ENCODE measurements around the gene MT1M.
"Not testable (repeated sequence)": the region's sequence is repeated elsewhere in the genome, so short reads cannot be mapped to it uniquely, and the experiment has no call there.

Gene MT1M

DNA sequence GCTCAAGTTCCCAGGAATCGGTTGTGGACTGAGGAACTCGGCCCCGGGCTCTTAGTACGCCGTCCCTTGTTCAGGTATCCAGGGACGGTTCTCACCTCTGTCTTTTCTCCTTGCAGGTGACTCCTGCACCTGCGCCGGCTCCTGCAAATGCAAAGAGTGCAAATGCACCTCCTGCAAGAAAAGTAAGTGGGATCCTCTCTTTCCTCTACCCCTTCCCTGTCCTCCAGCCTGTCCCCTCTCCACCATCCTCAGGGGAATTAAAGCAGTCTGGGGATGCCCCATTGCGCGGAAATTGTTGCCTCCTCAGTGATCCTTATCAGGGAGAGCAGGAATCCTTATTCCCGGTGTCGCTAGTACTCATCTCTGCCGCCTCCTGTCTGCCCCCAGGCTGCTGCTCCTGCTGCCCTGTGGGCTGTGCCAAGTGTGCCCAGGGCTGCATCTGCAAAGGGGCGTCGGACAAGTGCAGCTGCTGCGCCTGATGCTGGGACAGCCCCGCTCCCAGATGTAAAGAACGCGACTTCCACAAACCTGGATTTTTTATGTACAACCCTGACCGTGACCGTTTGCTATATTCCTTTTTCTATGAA lies 23.5 kb upstream of the MT1M start:
- no peak for DNase-seq

DNA sequence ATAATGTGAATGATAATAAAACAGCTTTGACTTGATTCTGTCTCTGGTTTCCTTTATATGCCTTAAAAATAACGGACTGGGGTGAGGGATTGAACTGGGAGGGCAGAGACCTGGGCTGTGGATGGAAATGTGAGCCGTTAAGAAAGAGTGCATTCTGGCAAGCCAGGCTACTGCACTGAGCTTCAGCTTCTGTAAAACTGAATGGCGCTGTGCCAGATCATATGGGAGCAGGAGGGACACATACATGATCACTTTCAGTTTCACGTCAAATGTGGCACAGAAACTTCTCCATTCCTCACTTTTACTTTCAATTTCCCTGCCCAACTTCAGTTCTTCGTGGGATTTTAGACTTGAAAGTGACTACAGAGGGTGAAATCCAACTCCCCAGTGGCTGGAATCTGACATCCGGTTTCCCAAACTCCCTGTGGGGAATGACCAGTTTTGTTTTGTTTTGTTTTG lies 23.0 kb upstream of the MT1M start:
- DNase-seq: peak in 4 of 5 experiments; percentile 41 to 90 (median 63)

- DNase-seq: peak in 4 of 5 experiments; percentile 57 to 83 (median 69)
Observed at GRCh38 chr16:56610017-56610608, 22.3 kb upstream of the MT1M start.

- peak in 1 of 5 experiments; percentile 85 for DNase-seq
Observed at GRCh38 chr16:56610609-56611111, 21.8 kb upstream of the MT1M start.

DNA sequence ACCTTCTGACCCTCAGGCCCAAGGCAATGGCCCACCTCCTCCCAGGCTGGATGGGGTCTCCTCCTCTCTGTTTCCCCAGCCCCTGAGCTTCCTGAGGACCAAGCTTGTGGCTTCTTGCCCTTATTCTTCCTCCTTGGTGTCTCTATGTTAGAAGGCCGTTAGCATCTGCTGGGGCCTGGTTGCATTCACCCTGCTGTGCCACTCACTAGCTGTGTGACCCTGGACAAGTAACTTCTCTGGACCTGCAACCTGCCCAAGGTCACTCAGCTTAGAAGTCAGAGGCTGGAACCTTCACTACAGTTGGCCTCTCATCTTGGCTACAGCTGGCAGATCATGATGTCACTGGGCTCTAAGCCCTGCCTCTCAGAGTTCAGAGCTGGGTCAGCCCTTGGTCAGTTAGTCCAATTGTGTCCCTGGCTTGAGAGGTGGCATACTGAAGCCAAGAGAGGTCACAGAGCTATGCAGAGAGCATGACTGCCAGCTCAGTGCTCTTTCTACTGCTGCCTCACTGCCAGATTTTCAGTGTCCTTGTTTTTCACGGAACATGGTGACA lies 21.1 kb upstream of the MT1M start:
- no peak for DNase-seq

DNA sequence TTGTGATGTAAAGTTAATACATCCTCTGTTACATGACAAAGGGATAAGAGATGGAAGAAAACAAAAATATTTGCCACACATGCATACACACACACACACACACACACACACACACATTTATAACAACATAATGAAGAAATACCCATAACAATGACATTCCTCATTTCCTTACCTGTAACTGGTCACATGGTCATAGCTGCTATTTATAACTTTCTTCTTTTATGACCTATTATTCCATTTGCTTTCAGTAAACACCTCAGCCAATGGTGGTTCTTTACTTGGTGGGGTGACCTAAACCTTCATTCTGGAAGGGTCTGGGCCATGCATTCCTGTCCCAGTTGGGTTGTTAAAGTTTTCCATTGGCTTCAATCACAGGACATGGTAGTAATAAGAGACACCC lies 18.8 kb upstream of the MT1M start:
- DNase-seq: no peak

DNA sequence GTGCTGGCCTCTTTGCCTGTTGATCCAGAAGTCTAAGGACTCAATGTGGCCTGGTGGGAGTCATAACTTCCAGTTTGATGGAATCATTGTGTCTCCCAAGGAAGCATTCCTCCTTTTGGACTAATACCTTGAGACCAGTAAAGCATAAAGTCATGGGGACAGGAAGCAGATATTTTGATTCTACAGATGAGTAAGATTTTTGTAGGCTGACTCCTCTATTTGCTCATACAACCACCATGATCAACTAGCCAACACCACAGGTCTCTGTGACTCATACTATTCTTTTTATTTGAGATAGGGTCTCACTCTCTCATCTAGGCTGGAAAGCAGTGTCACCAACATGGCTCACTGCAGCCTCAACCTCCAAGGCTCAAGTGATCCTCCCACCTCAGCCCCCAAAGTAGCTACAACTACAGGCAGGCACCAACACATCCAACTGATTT lies 17.9 kb upstream of the MT1M start:
- DNase-seq: peak in 1 of 5 experiments; percentile 87

- no peak for DNase-seq
Observed at GRCh38 chr16:56615353-56615752, 17.1 kb upstream of the MT1M start.

DNA sequence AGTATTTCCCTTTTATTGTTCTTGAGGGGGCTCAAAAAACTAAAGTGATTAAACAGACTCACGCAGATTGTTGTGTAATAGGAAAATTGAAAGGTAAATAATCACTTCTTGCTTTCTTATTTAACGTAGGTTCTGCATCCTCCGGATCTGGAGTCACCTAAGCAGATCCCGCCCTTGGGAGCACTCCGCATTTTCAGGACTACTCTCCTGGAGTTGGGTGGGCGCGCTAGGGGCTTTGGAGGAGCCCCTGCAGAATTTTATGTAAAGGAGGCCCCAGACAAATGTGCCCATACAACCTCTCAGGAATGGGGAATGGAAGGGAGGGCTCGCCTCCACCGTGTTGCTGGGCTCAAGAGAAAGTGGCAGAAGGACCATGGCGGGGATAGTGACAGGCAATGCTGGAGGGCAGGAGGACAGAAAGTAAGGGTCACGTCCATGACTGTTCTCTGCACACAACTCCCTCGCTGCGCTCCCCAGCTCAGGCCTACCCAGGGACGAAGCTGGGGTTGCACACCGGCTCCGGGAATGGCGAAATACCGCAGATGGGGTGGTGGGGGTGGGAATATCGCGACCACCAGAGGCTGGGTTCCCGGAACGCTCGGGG lies 15.7 kb upstream of the MT1M start:
- DNase-seq: no peak

DNA sequence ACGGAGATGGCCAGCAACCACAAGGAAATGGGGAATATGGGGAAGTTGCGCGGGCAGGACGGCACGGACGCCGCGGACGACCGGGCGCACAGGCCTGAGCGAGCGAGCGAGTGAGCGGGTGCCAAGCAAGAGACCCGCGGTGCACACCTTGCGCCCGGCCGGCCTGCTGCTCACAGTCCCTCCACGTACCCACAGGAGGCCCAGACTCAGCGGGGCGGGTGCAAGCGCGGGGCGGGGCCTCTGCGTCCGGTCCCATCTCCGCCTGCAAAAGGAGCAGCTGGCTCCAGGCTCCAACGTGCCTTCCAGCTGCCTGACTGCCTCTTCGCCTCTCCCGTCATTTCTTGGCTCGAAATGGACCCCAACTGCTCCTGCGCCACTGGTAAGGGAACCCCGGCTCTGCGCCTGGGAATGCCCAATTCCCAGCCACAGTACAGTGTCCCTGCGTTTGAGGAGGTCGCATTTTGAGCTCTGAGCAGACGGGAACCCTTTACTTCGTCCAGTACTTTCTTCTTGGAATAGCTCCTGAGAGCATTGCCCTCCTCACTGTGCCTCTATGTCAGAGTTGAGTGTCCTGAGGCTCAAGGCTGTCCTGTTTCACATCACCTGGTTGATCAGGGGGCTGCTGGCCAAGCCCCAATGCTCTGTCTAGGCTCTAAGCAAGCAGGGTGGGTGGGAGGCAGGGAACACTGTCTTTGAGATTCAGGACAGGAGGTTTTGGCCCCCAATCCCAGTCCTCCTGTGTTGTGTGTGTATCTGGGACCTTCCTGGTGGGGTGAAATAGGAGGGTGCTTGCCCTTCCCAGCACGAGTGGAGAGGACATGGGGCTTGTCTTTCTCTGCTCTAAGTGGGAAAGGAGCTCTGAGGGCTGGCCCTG lies 15.0 kb upstream of the MT1M start:
- peak in 3 of 5 experiments; percentile 27 to 79 (median 37) for DNase-seq

DNA sequence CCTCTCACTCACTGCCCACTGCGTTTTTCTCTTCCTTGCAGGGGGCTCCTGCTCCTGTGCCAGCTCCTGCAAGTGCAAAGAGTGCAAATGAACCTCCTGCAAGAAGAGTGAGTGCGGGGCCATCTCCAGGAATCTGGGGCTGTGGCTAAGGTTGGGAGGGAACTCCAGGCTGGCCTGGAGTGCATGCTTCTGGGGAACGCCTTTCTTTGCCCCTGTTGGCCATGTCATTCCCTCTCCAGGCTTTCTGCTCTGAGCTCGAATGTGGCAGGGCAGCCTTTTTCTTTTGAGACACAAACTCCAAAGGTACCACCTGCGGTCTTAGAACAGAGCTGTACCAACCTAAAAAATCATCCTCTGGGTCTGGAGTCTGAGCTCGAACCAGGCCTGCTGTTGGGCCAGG lies 14.3 kb upstream of the MT1M start:
- no peak for DNase-seq

DNA sequence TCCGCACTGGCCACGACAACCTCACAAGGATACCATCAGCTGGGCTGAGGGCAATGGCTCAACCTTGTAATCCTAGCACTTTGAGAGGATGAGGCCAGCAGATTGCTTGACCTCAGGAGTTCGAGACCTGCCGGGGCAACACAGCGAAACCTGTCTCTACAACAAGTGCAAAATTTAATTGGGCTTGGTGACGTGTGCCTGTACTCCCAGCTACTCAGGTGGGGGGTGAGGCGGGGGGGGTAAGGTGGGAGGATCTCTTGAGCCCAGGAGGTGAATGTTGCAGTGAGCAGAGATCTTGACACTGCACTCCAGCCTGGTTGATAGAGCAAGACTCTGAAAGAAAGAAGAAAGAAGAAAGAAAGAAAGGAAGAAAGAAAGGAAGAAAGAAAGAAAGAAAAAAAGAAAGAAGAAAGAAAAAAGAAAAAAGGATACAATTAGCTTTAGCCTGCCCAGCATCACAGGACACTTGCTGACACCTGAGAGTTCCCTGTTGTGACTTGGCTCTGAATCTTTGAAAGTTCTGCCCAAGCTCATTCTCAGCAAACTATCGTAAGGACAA lies 12.0 kb upstream of the MT1M start:
- no peak for DNase-seq

GRCh38 chr16:56621665-56622445 lies 10.6 kb upstream of the MT1M start:
- DNase-seq: not testable (repeated sequence)

- DNase-seq: not testable (repeated sequence)
Observed at GRCh38 chr16:56623184-56623583, 9.3 kb upstream of the MT1M start.

GRCh38 chr16:56623637-56624036 lies 8.8 kb upstream of the MT1M start:
- DNase-seq: no peak

GRCh38 chr16:56625140-56625942 lies 7.1 kb upstream of the MT1M start, which contains the start of gene MT1E:
TSS of gene MT1E (plus strand) at chr16:56625781. CDS start at chr16:56625852, 71 bp downstream.
- DNase-seq: peak in 3 of 5 experiments; percentile 15 to 87 (median 42)

- DNase-seq: no peak
Observed at GRCh38 chr16:56625943-56626654, 6.4 kb upstream of the MT1M start.

DNA sequence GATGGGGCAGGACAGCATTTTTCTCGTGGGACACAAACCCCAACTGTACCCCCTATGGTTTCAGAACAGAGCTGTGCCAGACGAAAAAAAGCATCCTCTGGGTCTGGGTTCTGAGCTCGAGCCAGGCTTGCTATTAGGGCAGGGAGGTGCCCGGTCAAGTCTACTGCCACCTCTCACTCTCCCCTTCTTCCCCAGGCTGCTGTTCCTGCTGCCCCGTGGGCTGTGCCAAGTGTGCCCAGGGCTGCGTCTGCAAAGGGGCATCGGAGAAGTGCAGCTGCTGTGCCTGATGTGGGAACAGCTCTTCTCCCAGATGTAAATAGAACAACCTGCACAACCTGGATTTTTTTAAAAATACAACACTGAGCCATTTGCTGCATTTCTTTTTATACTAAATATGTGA lies 5.8 kb upstream of the MT1M start:
- DNase-seq: no peak

DNA sequence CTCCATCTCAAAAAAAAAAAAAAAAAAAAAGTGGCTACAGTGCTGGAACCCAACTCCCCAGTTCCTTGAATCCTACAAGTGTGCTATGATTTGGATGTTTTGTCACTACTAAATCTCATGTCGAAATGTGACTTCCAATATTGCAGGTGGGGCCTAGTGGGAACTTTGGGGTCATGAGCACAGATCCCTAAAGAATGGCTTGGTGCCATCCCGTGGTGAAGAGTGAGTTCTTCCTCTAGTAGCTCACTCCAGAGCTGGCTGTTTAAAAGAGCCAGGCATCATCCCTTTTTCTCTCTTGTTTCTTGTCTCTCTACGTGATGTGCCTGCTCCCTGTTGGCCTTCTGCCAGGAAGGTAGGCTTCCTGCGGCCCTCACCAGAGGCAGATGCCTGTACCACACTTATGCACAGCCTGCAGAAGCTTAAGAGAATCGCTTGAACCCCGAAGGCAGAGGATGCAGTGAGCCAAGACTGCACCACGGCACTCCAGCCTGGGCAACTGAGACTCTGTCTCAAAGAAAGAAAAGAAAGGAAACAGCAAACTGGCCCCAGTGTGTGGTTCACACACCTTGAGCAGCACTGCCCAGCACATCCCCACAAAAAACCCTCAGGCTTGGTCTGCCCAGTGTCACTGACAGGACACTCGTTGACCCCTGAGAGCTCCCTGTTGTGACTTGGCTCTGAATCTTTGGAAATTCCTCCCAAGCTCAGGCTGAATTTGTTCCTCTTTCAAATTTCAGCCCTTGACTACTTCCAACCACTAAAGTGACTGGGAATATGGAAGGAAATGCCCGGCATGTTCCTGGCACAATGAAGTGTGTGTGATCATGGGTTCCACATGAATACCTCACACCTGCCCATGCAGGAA lies 3.7 kb upstream of the MT1M start:
- no peak for DNase-seq
